ENCODE measurements around the gene HSD3B2. TPM values are rescaled to one million over a fixed set of nuclear protein-coding genes. Genes with fewer than 3 reads are reported as not detected.
"Not testable (repeated sequence)": the region's sequence is repeated elsewhere in the genome, so short reads cannot be mapped to it uniquely, and the experiment has no call there.

Gene HSD3B2
- total and polyA plus RNA-seq, 4 donors: 0.29 TPM; not detected in 3

DNA sequence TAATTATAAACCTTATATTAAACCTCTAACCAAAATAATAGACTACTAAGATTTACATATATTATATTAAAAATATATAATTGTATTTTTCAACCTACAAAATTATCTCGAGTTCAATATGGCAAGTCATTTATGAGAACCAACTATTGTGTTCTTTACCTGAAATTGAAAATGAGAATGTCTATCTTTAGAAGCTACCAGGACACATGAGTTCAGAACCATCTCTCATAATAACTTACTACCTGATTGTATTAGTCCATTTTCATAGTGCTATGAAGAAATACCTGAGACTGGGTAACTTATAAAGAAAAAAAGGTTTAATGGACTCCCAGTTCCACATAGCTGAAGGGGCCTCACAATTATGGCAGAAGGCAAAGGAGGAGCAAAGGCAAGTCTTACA is 39.6 kb upstream of the HSD3B2 start:
- WGBS (ENCODE audit: insufficient coverage): no CpG with 5 or more reads among the region's 1 CpG

DNA sequence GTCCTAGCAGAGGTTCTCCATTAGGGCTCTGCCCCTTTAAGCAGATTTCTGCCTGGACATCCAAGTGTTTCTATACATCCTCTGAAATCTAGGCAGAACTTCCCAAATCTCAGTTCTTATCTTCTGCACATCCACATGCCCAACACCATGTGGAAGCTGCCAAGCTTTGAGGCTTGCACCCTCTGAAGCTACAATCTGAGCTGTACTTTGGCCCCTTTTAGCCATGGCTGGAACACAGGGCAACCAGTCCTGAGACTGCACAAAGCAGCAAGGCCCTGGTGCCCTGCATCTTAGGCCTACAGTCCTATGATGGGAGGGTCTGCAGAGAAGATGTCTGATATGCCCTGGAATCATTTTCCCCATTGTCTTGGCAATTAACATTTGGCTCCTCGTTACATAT is 38.4 kb upstream of the HSD3B2 start:
- H3K4me1 ChIP-seq (ENCODE audit: control insufficient read depth, insufficient read depth, low read length): no peaks in the 10 kb centered on the region
- DNase-seq (ENCODE audit: low read depth in 4 of 6, low spot score in 6 of 6): no peak
- H3K27me3 ChIP-seq (ENCODE audit: control insufficient read depth, insufficient read depth, low read length): no peaks in the 10 kb centered on the region
- no peak overlapping the region for H3K4me3 ChIP-seq (ENCODE audit: low read depth, low read length)
- H3K9me3 ChIP-seq (ENCODE audit: control insufficient read depth, insufficient read depth, low read length): no peaks in the 10 kb centered on the region
- H3K27ac ChIP-seq (ENCODE audit: low read depth, low read length): no peak overlapping the region
- H3K36me3 ChIP-seq (ENCODE audit: control insufficient read depth, insufficient read depth, low read length): no peaks in the 10 kb centered on the region
- WGBS (ENCODE audit: insufficient coverage): 67% methylated on average over 1 of the region's 1 CpG

More for the DNA sequence above, 39.6 kb upstream of the HSD3B2 start:
- Histone ChIP-seq H3K4me1 (ENCODE audit: control insufficient read depth, insufficient read depth, low read length) (no peaks in the 10 kb centered on the region), H3K9me3 (ENCODE audit: control insufficient read depth, insufficient read depth, low read length) (no peaks in the 10 kb centered on the region), H3K27ac (ENCODE audit: low read depth, low read length) (no peak overlapping the region), H3K4me3 (ENCODE audit: low read depth, low read length) (no peak overlapping the region), H3K27me3 (ENCODE audit: control insufficient read depth, insufficient read depth, low read length) (no peaks in the 10 kb centered on the region), H3K36me3 (ENCODE audit: control insufficient read depth, insufficient read depth, low read length) (no peaks in the 10 kb centered on the region)
- no peak for DNase-seq (ENCODE audit: low read depth in 4 of 6, low spot score in 6 of 6)

DNA sequence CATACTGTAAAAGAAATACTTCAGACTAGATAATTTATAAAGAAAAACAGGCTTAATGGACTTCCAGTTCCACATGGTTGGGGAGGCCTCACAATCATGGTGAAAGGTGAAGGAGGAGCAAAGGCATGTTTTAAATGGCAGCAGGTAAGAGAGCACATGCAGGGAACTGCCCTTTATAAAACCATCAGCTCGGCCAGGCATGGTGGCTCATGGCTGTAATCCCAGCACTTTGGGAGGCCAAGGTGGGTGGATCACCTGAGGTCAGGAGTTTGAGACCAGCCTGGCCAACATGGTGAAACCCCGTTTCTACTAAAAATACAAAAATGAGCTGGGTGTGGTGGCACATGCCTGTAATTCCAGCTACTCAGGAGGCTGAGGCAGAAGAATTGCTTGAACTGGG is 37.4 kb upstream of the HSD3B2 start:
- DNase-seq (ENCODE audit: low read depth in 4 of 6, low spot score in 6 of 6); H3K27ac ChIP-seq (ENCODE audit: low read depth, low read length); H3K27me3 ChIP-seq (ENCODE audit: control insufficient read depth, insufficient read depth, low read length); H3K9me3 ChIP-seq (ENCODE audit: control insufficient read depth, insufficient read depth, low read length); H3K4me3 ChIP-seq (ENCODE audit: low read depth, low read length); H3K36me3 ChIP-seq (ENCODE audit: control insufficient read depth, insufficient read depth, low read length); H3K4me1 ChIP-seq (ENCODE audit: control insufficient read depth, insufficient read depth, low read length): not testable (repeated sequence)
- 80% methylated on average over 2 of the region's 2 CpGs for WGBS (ENCODE audit: insufficient coverage)

DNA sequence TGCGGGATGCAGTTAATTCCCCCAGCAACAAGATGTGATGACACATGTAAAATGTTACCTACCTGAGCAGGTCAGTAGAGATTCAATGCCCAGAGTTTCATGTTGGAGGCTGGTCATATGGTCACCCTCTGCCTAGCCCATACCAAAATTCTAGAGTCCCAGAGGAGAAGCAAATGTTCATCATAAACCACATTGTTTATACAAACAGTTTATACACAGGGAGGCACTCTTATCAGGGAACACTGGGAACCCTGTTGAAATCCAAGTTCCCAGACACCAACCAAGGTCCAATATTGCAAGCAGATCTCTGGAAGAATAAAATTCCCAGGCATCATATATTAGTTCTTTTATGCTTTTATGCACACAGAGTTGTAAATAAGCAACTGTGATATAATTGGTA is 35.8 kb upstream of the HSD3B2 start:
- Histone ChIP-seq H3K4me3 (ENCODE audit: low read depth, low read length) (no peak overlapping the region), H3K4me1 (ENCODE audit: control insufficient read depth, insufficient read depth, low read length) (no peaks in the 10 kb centered on the region), H3K27ac (ENCODE audit: low read depth, low read length) (no peak overlapping the region), H3K9me3 (ENCODE audit: control insufficient read depth, insufficient read depth, low read length) (no peaks in the 10 kb centered on the region), H3K27me3 (ENCODE audit: control insufficient read depth, insufficient read depth, low read length) (no peaks in the 10 kb centered on the region), H3K36me3 (ENCODE audit: control insufficient read depth, insufficient read depth, low read length) (no peaks in the 10 kb centered on the region)
- DNase-seq (ENCODE audit: low read depth in 4 of 6, low spot score in 6 of 6): no peak
- no CpG with 5 or more reads among the region's 1 CpG for WGBS (ENCODE audit: insufficient coverage)

DNA sequence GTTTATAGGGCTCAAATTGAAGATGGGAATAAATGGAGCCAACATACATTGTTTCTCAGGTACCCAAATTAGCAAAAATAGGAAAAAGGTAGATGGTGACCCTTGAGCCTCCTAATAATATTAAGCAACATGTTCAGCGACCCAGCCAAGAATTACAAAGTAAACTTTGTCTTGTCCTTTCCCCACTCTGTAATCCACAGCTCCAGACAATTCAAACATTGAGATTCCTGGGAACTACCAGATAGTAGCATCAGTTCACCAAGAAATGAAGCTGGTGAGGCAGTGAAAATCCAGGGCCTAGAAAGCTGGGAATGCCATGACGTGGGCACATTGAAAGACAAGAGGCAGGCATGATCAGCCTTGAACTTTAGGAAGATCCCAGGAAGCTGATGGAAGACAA is 34.6 kb upstream of the HSD3B2 start:
- H3K27ac ChIP-seq (ENCODE audit: low read depth, low read length): no peak overlapping the region
- DNase-seq (ENCODE audit: low read depth in 4 of 6, low spot score in 6 of 6): no peak
- 100% methylated on average over 1 of the region's 2 CpGs for WGBS (ENCODE audit: insufficient coverage)

DNA sequence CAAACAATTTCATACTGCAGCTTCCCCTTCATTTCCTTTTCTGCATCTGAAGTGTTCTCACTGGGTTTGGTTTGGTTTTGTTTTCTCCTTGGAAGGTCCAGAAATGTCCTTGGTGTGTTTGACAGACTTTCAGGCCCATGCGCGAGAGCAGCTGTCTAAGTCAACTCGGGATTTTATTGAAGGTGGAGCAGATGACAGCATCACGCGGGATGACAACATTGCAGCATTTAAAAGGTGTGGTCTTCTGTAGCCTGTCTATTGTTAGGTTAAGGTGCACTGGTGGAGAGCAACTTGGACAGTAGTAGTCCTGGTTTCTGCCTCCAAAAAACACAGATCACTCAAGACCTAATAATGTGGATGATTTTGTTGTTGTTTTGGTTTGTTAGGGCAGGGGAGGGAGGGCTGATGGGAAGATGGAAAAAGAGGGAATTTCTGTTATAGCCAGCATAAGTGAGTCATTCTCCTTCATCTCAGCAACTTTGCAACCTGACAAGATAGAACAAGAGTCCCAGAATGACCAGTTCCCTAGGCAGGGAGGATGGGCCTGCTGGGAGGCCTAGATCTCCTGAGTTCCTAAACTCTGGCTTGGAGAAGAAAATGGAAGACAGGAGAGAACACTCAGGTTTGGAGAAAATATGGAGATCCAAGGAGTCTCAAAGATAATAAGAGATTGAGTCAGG is 33.8 kb upstream of the HSD3B2 start:
- WGBS (ENCODE audit: insufficient coverage): 93% methylated on average over 3 of the region's 5 CpGs
- no peaks in the 10 kb centered on the region for H3K4me1 ChIP-seq (ENCODE audit: control insufficient read depth, insufficient read depth, low read length)
- no peak overlapping the region for H3K4me3 ChIP-seq (ENCODE audit: low read depth, low read length)
- no peaks in the 10 kb centered on the region for H3K27me3 ChIP-seq (ENCODE audit: control insufficient read depth, insufficient read depth, low read length)
- no peaks in the 10 kb centered on the region for H3K9me3 ChIP-seq (ENCODE audit: control insufficient read depth, insufficient read depth, low read length)
- no peak for DNase-seq (ENCODE audit: low read depth in 4 of 6, low spot score in 6 of 6)
- no peaks in the 10 kb centered on the region for H3K36me3 ChIP-seq (ENCODE audit: control insufficient read depth, insufficient read depth, low read length)
- H3K27ac ChIP-seq (ENCODE audit: low read depth, low read length): no peak overlapping the region

More for the DNA sequence above, 34.6 kb upstream of the HSD3B2 start:
- Histone ChIP-seq H3K4me1 (ENCODE audit: control insufficient read depth, insufficient read depth, low read length) (no peaks in the 10 kb centered on the region), H3K27me3 (ENCODE audit: control insufficient read depth, insufficient read depth, low read length) (no peaks in the 10 kb centered on the region), H3K4me3 (ENCODE audit: low read depth, low read length) (no peak overlapping the region), H3K9me3 (ENCODE audit: control insufficient read depth, insufficient read depth, low read length) (no peaks in the 10 kb centered on the region), H3K36me3 (ENCODE audit: control insufficient read depth, insufficient read depth, low read length) (no peaks in the 10 kb centered on the region)

DNA sequence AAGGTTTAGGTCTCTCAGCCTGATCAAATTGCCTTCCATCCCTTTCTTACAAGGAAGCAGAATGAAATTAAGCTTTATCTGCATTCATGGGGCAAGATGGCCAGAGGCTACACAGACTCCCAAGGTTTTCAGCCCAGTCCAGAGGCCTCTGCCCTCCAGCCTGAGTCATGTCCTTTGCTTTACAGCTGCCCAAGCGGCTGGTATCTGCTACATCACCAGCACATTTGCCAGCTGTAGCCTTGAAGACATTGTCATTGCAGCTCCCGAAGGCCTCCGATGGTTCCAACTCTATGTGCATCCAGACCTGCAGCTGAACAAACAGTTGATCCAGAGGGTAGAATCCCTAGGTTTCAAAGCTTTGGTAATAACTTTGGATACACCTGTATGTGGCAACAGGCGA is 30.4 kb upstream of the HSD3B2 start:
- Histone ChIP-seq H3K9me3 (ENCODE audit: control insufficient read depth, insufficient read depth, low read length) (no peaks in the 10 kb centered on the region), H3K27me3 (ENCODE audit: control insufficient read depth, insufficient read depth, low read length) (no peaks in the 10 kb centered on the region), H3K4me3 (ENCODE audit: low read depth, low read length) (no peak overlapping the region), H3K4me1 (ENCODE audit: control insufficient read depth, insufficient read depth, low read length) (no peaks in the 10 kb centered on the region), H3K27ac (ENCODE audit: low read depth, low read length) (no peak overlapping the region), H3K36me3 (ENCODE audit: control insufficient read depth, insufficient read depth, low read length) (no peaks in the 10 kb centered on the region)
- WGBS (ENCODE audit: insufficient coverage): 93% methylated on average over 4 of the region's 4 CpGs
- no peak for DNase-seq (ENCODE audit: low read depth in 4 of 6, low spot score in 6 of 6)

DNA sequence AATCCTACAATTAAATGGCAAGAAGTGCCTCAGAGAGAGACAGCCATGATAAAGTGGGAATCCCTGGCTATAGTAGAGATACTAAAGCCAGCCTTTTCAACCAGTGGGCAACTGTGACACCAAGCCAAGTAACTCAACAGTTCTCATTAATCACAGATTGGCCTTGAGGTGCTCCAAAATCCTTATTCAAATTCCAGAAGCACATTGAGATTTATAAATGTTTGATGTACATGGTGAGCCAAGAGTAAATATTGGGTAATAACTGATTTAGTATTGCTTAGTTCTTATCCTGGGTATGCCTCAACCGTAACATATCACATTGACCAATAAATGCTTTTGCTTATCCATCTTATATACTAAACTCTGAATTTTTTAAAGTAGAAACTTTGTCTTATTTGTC is 29.3 kb upstream of the HSD3B2 start:
- Histone ChIP-seq H3K4me3 (ENCODE audit: low read depth, low read length) (no peak overlapping the region), H3K27me3 (ENCODE audit: control insufficient read depth, insufficient read depth, low read length) (no peaks in the 10 kb centered on the region), H3K9me3 (ENCODE audit: control insufficient read depth, insufficient read depth, low read length) (no peaks in the 10 kb centered on the region), H3K27ac (ENCODE audit: low read depth, low read length) (no peak overlapping the region), H3K36me3 (ENCODE audit: control insufficient read depth, insufficient read depth, low read length) (no peaks in the 10 kb centered on the region), H3K4me1 (ENCODE audit: control insufficient read depth, insufficient read depth, low read length) (no peaks in the 10 kb centered on the region)
- no CpG with 5 or more reads among the region's 1 CpG for WGBS (ENCODE audit: insufficient coverage)
- no peak for DNase-seq (ENCODE audit: low read depth in 4 of 6, low spot score in 6 of 6)

DNA sequence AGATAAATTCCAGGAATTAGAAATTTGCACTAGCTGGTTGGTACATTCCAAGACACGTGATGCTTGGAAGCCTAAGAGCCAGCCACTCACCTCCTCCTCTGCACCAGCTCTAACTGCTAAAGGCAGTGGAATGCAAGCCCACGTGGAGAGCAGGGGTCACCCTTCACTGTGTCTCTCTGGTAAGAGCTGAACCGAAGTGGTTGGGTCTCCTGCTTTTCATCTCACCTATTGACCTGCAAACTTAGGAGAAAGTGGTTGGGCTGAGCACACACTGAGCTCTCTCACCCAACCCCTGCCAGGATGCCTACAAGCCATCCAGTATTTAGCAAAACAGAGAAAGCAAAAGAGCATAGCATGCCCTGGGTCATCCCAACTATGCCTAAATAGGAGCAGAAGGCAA is 27.1 kb upstream of the HSD3B2 start:
- no peak for DNase-seq (ENCODE audit: low read depth in 4 of 6, low spot score in 6 of 6)
- H3K4me3 ChIP-seq (ENCODE audit: low read depth, low read length): no peak overlapping the region
- H3K36me3 ChIP-seq (ENCODE audit: control insufficient read depth, insufficient read depth, low read length): no peaks in the 10 kb centered on the region
- no peaks in the 10 kb centered on the region for H3K4me1 ChIP-seq (ENCODE audit: control insufficient read depth, insufficient read depth, low read length)
- 33% methylated on average over 3 of the region's 3 CpGs for WGBS (ENCODE audit: insufficient coverage)
- H3K27ac ChIP-seq (ENCODE audit: low read depth, low read length): no peak overlapping the region
- H3K9me3 ChIP-seq (ENCODE audit: control insufficient read depth, insufficient read depth, low read length): no peaks in the 10 kb centered on the region
- H3K27me3 ChIP-seq (ENCODE audit: control insufficient read depth, insufficient read depth, low read length): no peaks in the 10 kb centered on the region

DNA sequence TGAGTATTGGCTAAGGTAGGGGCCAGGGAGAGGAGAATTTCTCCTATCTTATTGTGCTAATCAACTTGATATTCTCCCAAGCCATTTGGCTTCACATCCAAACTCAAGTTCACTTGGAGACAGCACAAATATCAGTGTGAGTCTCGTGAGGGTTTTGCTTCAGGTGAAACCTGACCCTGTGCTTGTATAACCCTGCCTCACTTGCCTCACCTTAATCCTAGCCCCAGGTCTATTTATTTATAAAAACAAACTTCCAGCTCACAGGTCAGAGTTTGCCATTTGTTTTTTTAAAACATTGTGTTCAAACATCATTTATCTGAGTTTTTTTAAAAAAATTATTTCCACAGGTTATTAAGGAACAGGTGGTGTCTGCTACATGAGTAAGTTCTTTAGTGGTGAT is 26.5 kb upstream of the HSD3B2 start:
- WGBS (ENCODE audit: insufficient coverage): no CpG with 5 or more reads among the region's 1 CpG
- Histone ChIP-seq H3K27ac (ENCODE audit: low read depth, low read length) (no peak overlapping the region), H3K4me1 (ENCODE audit: control insufficient read depth, insufficient read depth, low read length) (no peaks in the 10 kb centered on the region), H3K36me3 (ENCODE audit: control insufficient read depth, insufficient read depth, low read length) (no peaks in the 10 kb centered on the region), H3K27me3 (ENCODE audit: control insufficient read depth, insufficient read depth, low read length) (no peaks in the 10 kb centered on the region), H3K4me3 (ENCODE audit: low read depth, low read length) (no peak overlapping the region), H3K9me3 (ENCODE audit: control insufficient read depth, insufficient read depth, low read length) (no peaks in the 10 kb centered on the region)
- DNase-seq (ENCODE audit: low read depth in 4 of 6, low spot score in 6 of 6): no peak

Data from spinal cord (tissue), 10 donors.